ENCODE results near the gene AUH.
"Not testable (repeated sequence)": the region's sequence is repeated elsewhere in the genome, so short reads cannot be mapped to it uniquely, and the experiment has no call there.

AUH gene

DNA sequence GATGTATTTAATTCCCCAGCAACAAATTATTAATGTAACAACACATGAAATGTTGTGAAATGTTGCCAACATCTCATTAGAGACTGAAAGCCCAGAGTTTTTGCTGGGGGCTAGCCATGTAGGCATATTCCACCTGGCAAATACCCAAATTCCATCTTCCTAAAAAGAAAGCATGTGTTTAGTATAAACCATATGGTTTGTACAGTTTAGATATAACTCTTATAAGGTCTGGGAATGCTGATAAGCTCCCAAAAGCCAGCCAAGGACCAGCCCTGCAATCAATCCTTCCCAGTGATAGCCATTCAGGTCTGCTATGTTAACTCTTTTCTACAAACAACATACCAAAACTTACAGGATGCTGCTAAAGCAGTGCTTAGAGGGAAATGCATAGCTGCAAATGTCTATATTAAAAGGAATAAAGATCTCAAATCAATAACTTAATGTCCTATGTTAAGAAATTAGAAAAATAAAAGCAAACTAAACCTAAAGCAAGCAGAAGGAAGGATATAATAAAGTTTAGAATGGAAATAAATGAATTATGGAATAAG is 158.9 kb downstream of the AUH start:
- no peak for DNase-seq

- no peak for DNase-seq
Observed at GRCh38 chr9:91200692-91201336, 160.9 kb downstream of the AUH start.

DNA sequence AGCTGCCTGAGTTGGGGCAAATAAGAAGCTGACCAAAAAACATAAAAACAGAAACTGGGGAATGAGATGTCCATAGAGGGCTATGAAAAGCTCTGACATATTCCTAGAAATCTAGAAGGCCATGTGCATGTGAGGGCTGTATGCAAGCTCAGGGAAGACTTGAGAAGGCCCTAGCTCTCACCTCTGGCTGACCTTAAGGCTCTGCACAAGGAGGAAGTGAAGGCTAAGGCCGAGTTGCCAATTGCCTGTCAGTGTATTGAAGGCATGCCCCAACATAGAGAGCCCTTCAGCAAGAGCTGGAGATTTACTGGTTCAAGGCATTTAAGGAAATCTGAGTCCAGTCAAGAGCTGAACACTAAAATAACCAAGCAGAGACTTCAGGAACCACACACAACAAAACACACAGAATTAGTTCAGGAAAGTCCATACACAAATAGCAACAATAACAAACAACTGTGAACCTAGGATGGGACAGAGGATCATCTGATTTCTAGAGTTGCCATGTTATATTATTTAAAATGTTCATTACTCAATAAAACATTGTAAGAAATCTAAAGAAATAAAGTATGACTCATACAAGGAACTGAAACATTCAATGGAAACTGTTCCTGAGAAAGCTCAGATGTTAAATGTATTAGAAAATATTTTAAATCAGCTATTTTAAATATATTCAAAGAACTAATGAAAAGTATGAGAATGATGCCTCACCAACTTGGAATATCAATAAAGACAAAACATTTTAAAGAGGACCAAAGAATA is 161.8 kb downstream of the AUH start:
- no peak for DNase-seq

GRCh38 chr9:91198881-91199280 is 162.8 kb downstream of the AUH start:
- DNase-seq: not testable (repeated sequence)

DNA sequence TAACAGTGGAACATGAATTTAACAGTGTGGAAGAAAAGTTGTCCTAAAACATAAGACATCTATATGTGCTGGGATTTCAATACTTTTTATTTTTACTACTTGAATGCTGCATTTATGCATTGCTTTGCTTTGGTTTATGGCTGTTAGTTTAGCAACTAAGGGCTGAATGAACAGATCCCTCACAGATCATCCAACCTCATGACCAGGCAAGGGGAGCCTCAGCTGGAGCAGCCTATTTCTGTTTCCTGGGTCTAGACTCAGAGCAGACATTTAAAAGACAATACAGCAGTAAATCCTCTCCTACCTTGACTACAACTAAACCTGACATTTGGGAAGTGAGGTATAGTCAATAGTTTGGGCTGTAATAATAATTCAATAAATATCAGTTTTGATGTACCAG is 163.3 kb downstream of the AUH start:
- no peak for DNase-seq

DNA sequence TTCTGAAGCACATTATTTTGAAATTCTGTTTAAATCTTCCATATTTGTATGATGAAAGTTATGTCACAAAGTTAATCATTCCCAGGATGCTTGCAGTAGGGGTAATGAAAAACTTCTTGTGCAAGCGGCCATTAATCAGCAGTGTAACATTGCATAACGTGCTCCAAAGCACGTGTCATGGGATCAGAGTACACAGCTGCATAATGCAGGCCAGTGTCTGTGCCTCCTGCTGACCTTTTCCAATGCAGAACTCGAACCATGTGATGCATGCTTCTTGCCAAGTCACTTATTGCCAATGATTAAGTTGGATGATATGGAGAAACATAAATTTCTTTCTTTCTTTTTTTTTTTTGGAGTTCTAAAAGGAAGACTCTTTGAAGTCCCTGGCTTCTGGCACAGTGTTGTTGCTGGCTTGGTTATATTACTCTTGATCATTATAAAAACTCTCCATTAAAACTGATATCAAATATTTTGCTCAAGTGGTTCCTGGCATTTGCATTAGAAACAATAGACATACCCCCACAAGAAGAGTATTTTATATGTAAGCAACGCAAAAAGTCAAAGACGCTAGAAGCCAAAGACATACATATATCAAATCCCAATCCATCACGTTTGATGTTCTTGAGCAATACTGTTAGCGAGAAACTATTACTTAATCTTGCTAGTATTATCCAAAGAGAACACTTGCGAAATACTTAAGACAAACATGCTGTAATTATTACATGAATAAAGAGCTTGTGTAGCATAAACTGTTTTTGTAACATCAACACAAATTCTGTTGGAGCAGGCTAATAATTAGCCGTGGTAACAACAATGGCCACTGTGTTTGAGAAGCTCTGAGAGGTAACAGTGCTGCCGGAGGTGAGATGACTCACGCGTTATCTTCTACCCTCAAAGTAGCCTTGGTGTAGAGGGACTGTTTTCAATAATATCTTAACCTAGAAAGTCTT is 164.2 kb downstream of the AUH start:
- DNase-seq: no peak

GRCh38 chr9:91196103-91196950 is 165.4 kb downstream of the AUH start:
- DNase-seq: no peak

GRCh38 chr9:91195372-91196012 is 166.2 kb downstream of the AUH start:
- no peak for DNase-seq

GRCh38 chr9:91193658-91194391 is 167.9 kb downstream of the AUH start:
- peak in 5 of 6 experiments; percentile 37 to 87 (median 73) for DNase-seq

DNA sequence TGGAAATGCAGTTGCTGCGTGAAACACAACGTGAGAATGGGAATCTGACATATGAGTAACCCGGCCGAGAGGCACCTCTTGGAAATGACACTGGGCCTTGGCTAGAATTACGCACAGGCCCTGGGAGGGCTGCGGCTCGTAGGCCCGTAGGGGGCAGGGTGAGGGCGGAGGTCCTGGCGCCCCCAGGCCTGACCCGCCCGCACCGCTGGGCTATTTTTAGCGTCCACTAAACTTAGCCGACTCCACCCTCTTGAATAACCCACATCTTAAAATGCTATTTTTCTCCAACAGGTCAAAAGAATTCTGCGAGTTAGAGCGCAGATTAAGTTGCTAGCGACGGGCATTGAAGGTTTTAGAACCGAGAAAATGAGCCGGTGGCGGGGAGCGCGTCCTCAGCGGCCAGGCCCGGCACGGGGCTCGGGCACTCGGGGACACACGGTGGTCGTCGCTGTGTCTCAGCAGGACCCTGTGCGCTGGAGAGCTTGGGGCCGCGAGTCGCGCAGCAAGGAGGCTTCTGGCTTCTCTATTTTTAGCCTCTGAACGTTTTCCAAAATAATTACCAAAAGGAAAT is 168.5 kb downstream of the AUH start:
- DNase-seq: peak in 4 of 6 experiments; percentile 3 to 38 (median 19)

GRCh38 chr9:91192381-91193086 is 169.2 kb downstream of the AUH start:
- DNase-seq: no peak

- no peak for DNase-seq
Observed at GRCh38 chr9:91191411-91192380, 170.0 kb downstream of the AUH start.

GRCh38 chr9:91190062-91190461 is 171.7 kb downstream of the AUH start:
- no peak for DNase-seq

DNA sequence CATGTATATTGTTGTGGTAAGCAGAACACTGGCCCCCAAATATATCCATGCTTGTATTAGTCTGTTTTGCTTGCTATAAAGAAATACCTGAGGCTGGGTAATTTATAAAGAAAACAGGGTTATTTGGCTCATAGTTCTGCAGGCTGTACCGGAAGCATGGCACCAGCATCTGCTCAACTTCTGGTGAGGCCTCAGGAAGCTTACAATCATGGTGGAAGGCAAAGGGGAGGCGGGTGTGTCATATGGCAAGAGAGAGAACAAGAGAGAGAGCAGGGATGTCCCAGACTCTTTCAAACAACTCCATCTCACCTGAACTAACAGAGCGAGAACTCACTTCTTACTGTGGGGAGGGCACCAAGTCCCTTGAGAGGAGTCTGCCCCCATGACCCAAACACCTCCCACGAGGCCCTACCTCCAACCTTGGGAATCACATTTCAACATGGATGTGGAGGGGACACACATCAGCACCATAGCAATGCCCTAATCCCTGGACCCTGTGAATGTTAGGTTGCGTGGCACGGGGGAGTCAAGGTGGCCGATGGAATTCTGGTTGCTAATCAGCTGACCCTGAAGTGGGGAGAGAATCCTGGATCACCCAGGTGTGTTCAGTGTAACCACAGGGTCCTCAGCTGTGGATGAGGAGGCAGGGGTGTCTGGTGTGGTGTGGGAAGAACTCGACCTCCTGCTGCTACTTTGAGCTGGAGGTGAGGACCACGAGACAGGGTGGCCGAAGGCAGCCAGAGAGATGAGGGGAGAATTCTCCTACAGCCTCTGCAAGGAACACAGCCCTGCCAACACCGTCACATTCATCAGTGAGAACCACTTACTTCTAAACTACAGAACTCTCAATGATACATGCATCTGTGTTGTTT is 172.8 kb downstream of the AUH start:
- no peak for DNase-seq

GRCh38 chr9:91187965-91188344 is 173.8 kb downstream of the AUH start:
- DNase-seq: no peak

DNA sequence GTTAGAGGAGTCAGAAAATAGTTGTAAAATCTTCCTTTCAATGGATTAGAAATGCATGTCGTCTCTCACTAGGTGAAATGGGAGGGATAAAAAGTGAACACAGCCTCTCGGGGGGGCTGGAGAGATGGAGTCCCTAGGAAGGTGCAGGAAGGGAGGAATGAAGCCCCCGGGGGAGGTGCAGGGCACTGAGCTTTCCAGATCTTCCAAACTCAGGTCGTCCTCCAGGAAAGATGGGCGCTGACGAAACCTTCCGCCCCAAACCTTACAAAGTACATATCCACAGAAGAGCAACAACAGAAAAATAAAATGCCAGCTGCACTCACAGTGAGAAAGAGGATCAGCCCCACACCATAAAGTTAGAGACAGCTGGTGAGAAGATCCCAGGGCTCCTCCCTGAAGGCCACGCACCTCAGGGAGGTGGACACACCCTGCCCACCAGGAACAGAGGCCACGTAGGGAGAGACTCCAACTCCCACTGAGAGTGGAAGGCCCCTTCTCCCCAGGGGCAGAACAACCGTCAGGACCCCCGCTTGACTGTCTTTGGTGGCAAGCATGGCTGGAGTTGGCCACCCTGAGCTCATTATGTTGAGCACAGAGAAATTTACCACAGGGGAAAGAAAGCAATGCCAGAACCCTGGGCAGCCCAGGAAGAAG is 174.3 kb downstream of the AUH start:
- DNase-seq: no peak

GRCh38 chr9:91186632-91187108 is 175.0 kb downstream of the AUH start:
- DNase-seq: no peak
